OCI-LY7 (cell line): ENCODE results near the gene GRK3. TPM values are rescaled to one million over a fixed set of nuclear protein-coding genes. Genes with fewer than 3 reads are reported as not detected.
"Not testable (repeated sequence)": the region's sequence is repeated elsewhere in the genome, so short reads cannot be mapped to it uniquely, and the experiment has no call there.

Source experiments
- BruUV-seq: library from RNA; stranded (reverse); fragments of 400-500 nt; replicated peaks from 2 replicates; lab custom pipeline; 2021; lab: Mats Ljungman, UMichigan
- CTCF ChIA-PET: fragments of 300-600 bp; sonication (Branson Sonifier 250); formaldehyde crosslinking; loops from one replicate; lab custom pipeline; 2022; ENCODE audit warnings: antibody characterized with exemption; ENCODE audit not compliant: unreplicated experiment; lab: Charles Lee
- POLR2A ChIA-PET: fragments of 300-600 bp; sonication (Branson Sonifier 250); formaldehyde crosslinking; loops from one replicate; lab custom pipeline; 2022; ENCODE audit warnings: antibody characterized with exemption; lab: Charles Lee
- DNase-seq: peaks from one replicate; pipeline ENCODE4 v3.0.0-alpha.2; 2015; ENCODE audit warnings: low spot score
- H2AFZ ChIP-seq: fragments of 200-600 bp; sonication (generic), shearing (Covaris generic); 2 replicates; pipeline ENCODE4 v1.6.1; 2014; ENCODE audit warnings: mild to moderate bottlenecking, antibody characterized with exemption, low read length, moderate library complexity
- H3K27ac ChIP-seq: fragments of 200-600 bp; sonication (generic); 2 replicates; pipeline ENCODE4 v1.5.1; 2014; ENCODE audit warnings: mixed run types, low read depth, mild to moderate bottlenecking, moderate library complexity, low read length, inconsistent platforms; ENCODE audit not compliant: poor library complexity, severe bottlenecking
- H3K36me3 ChIP-seq: fragments of 200-600 bp; sonication (generic); 2 replicates; pipeline ENCODE4 v1.6.1; 2014; ENCODE audit warnings: mild to moderate bottlenecking, antibody characterized with exemption, low read length, moderate library complexity, mixed read lengths; ENCODE audit not compliant: insufficient read depth
- H3K4me1 ChIP-seq: fragments of 200-600 bp; sonication (generic); 2 replicates; pipeline ENCODE4 v1.5.1; 2014; ENCODE audit warnings: mild to moderate bottlenecking, low read length; ENCODE audit not compliant: insufficient read depth, poor library complexity, severe bottlenecking
- H3K4me2 ChIP-seq: fragments of 200-600 bp; sonication (generic); 2 replicates; pipeline ENCODE4 v1.6.1; 2014; ENCODE audit warnings: mild to moderate bottlenecking, low read length
- H3K4me3 ChIP-seq: fragments of 200-600 bp; sonication (generic); 2 replicates; pipeline ENCODE4 v1.5.1; 2014; ENCODE audit warnings: mild to moderate bottlenecking, low read depth, low read length; ENCODE audit not compliant: poor library complexity, severe bottlenecking
- H3K79me2 ChIP-seq: fragments of 200-600 bp; sonication (generic); 2 replicates; pipeline ENCODE4 v1.6.1; 2016; ENCODE audit warnings: low read depth, mild to moderate bottlenecking, low read length, moderate library complexity, mixed read lengths; ENCODE audit not compliant: insufficient read depth
- H3K9me2 ChIP-seq: fragments of 200-600 bp; sonication (generic); 2 replicates; pipeline ENCODE4 v1.6.1; 2016; ENCODE audit warnings: mild to moderate bottlenecking, low read length, mixed read lengths; ENCODE audit not compliant: insufficient read depth
- H3K9me3 ChIP-seq: fragments of 200-600 bp; sonication (generic); 2 replicates; pipeline ENCODE4 v1.6.1; 2014; ENCODE audit warnings: mild to moderate bottlenecking, mixed run types, low read length, mixed read lengths
- H4K20me1 ChIP-seq: fragments of 200-600 bp; sonication (generic); 2 replicates; pipeline ENCODE4 v1.6.1; 2014; ENCODE audit warnings: mild to moderate bottlenecking, antibody characterized with exemption, low read length, moderate library complexity, mixed read lengths; ENCODE audit not compliant: insufficient read depth
- intact Hi-C: fragments of 100-400 bp; cut with micrococcal nuclease; formaldehyde crosslinking; loops from one replicate; pipeline ENCODE4 v1.10.0; 2022; ENCODE audit not compliant: unreplicated experiment
- total RNA-seq, 2 experiments: library from RNA; depleted of rRNA in 1 of 2; stranded (reverse); fragments of >200 nt in 1 of 2; shearing (Covaris generic) in 1 of 2; gene quantifications; 2 replicates each; pipeline ENCODE4 v1.2.3, GENCODE V29; 2014 to 2022

GRK3 gene
- total RNA-seq, 2 experiments from 2014 or later: 14.2 to 39.3 TPM

- H3K36me3 ChIP-seq, intact Hi-C loops, H3K4me3 ChIP-seq, H2AFZ ChIP-seq, H3K4me2 ChIP-seq, H3K9me2 ChIP-seq, CTCF ChIA-PET, DNase-seq, BruUV-seq, H3K27ac ChIP-seq, H4K20me1 ChIP-seq, POLR2A ChIA-PET, H3K9me3 ChIP-seq, H3K79me2 ChIP-seq, H3K4me1 ChIP-seq: not testable (repeated sequence)
These were observed 41.1 kb downstream of the GRK3 start for GRCh38 chr22:25605565-25605964.

- H3K4me1 ChIP-seq, H3K9me2 ChIP-seq, H3K4me2 ChIP-seq, BruUV-seq, H3K9me3 ChIP-seq, H3K27ac ChIP-seq, H4K20me1 ChIP-seq, DNase-seq, CTCF ChIA-PET, H3K4me3 ChIP-seq, H3K36me3 ChIP-seq, H3K79me2 ChIP-seq, H2AFZ ChIP-seq, POLR2A ChIA-PET, intact Hi-C loops: not testable (repeated sequence)
These were observed 46.8 kb downstream of the GRK3 start for GRCh38 chr22:25611284-25611683.

GRCh38 chr22:25613131-25613530 is 48.7 kb downstream of the GRK3 start:
- H3K4me2 ChIP-seq, CTCF ChIA-PET, intact Hi-C loops: not testable (repeated sequence)

DNA sequence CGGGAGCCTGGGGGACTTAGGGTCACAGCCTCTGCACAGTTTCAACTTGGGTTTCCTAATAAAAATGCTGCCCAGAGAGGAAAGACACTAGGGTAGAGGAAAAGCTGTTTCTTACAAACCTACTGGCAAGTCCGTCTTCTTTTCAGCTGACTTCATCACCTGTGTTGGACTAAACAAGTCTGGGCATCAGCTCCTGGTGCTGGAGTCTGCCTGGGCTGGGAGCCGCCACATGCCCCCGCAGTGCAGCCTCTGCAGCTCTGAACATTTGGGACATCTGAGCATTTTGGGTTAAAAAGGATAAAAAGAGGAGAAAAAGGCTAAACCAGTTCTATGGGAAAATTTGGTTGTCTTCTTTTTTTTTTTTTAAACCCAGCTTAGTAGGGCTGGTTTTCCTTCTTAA is 49.1 kb downstream of the GRK3 start:
- H3K4me1 ChIP-seq, H3K4me3 ChIP-seq, H4K20me1 ChIP-seq, intact Hi-C loops, DNase-seq, POLR2A ChIA-PET, H3K9me2 ChIP-seq, H3K9me3 ChIP-seq, H3K4me2 ChIP-seq, H3K27ac ChIP-seq, H3K36me3 ChIP-seq, H2AFZ ChIP-seq, H3K79me2 ChIP-seq, BruUV-seq, CTCF ChIA-PET: not testable (repeated sequence)

More at GRCh38 chr22:25613131-25613530, 48.7 kb downstream of the GRK3 start:
- DNase-seq, H3K79me2 ChIP-seq, H3K36me3 ChIP-seq, H4K20me1 ChIP-seq, BruUV-seq, H3K9me3 ChIP-seq, H3K4me1 ChIP-seq, H3K27ac ChIP-seq, POLR2A ChIA-PET, H3K9me2 ChIP-seq, H2AFZ ChIP-seq, H3K4me3 ChIP-seq: not testable (repeated sequence)

- H3K9me3 ChIP-seq, POLR2A ChIA-PET, H4K20me1 ChIP-seq, H3K79me2 ChIP-seq, H3K4me1 ChIP-seq, H3K4me3 ChIP-seq, H3K36me3 ChIP-seq, BruUV-seq, intact Hi-C loops, H2AFZ ChIP-seq, CTCF ChIA-PET, H3K9me2 ChIP-seq, DNase-seq, H3K27ac ChIP-seq, H3K4me2 ChIP-seq: not testable (repeated sequence)
These were observed 50.3 kb downstream of the GRK3 start for GRCh38 chr22:25614791-25615190.
